ENCODE data around the gene PXK. TPM values are rescaled to one million over a fixed set of nuclear protein-coding genes. Genes with fewer than 3 reads are reported as not detected.

The PXK gene
- total RNA-seq, 1 experiment from 2014 or later = 14.8 TPM

- DNase-seq (ENCODE audit: low read depth) = no peak
- in situ Hi-C loops (cut with HindIII; ENCODE audit: low pct_unique_long_range_greater_than_20kb, low sequenced_read_pairs) = no loop called here
Measured at GRCh38 chr3:58398669-58399333, 66.1 kb downstream of the PXK start.

DNA sequence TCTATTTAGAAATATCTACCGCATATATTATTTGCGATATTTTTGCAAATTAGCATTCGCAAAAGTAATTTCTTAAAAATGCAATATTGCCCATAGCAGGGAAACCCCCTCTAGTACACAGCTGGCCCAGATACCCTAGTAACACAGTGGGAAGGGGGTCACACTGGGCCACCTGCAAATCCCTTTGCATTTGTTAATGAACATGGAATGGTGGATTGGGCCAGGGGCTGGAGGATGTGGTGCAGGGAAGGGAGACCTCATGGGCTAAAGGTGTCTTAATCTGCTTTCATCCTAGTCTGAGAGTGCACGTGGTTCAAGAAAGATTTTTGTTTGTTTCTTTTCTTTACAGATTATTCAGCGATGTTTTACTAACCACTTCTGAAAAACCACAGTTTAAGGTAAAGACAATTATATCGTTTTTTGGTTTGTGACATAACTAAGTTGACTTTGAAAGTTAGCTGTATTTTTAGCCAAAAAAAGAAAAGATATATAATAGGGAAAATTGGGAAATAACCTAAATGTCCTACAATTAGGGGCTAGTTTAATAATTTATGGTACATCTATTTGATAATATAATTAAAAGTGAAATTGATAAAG, 70.9 kb downstream of the PXK start:
- no peak for DNase-seq (ENCODE audit: low read depth)
- in situ Hi-C loops (cut with HindIII; ENCODE audit: low pct_unique_long_range_greater_than_20kb, low sequenced_read_pairs) = no loop called here

GRCh38 chr3:58404396-58404795, 71.7 kb downstream of the PXK start:
- in situ Hi-C loops (cut with HindIII; ENCODE audit: low pct_unique_long_range_greater_than_20kb, low sequenced_read_pairs) = no loop called here
- peak; percentile 38 for DNase-seq (ENCODE audit: low read depth)

DNA sequence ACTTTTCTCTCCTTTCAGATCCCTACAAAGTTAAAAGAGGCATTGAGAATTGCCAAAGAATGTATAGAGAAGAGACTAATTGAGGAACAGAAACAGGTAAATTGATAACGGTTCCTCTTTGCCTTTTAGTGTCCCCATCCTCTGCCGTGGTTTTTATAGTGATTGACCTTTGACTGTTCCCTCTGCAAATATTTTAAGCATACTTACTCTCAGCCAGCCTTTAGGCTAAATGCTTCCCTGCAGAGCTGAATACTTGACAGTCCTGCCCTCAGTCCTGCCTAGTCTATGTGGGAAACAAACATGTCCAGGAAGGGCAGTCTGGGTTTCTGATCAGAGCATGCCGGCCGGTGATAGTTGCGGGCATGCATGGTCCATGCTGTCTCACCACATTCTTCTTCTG, 76.2 kb downstream of the PXK start:
- DNase-seq (ENCODE audit: low read depth) = no peak
- in situ Hi-C loops (cut with HindIII; ENCODE audit: low pct_unique_long_range_greater_than_20kb, low sequenced_read_pairs) = no loop called here

- in situ Hi-C loops (cut with HindIII; ENCODE audit: low pct_unique_long_range_greater_than_20kb, low sequenced_read_pairs) = no loop called here
Measured at GRCh38 chr3:58409663-58410062, 77.0 kb downstream of the PXK start.

DNA sequence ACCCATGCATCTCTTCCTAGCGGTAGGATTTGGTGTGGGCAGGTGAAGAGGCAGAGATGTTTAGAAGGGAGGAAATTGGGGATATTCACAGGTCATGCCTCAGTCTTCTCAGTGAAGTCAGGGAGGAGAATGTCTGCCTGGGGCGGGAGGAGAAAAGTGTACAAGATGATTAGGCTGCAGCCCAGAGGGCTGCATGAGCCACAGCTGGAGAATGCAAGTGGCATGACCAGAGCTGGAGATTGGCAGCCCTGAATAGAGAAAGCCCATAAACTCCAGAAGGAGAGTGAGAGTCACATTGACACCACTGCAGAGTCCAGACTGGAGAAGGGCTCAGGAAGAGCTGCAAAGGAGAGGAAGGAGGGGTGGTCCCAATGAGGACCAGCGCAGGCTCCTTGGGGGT, 78.3 kb downstream of the PXK start:
- DNase-seq (ENCODE audit: low read depth) = no peak
- in situ Hi-C loops (cut with HindIII; ENCODE audit: low pct_unique_long_range_greater_than_20kb, low sequenced_read_pairs) = no loop called here

More at GRCh38 chr3:58409663-58410062, 77.0 kb downstream of the PXK start:
- DNase-seq (ENCODE audit: low read depth) = no peak

DNA sequence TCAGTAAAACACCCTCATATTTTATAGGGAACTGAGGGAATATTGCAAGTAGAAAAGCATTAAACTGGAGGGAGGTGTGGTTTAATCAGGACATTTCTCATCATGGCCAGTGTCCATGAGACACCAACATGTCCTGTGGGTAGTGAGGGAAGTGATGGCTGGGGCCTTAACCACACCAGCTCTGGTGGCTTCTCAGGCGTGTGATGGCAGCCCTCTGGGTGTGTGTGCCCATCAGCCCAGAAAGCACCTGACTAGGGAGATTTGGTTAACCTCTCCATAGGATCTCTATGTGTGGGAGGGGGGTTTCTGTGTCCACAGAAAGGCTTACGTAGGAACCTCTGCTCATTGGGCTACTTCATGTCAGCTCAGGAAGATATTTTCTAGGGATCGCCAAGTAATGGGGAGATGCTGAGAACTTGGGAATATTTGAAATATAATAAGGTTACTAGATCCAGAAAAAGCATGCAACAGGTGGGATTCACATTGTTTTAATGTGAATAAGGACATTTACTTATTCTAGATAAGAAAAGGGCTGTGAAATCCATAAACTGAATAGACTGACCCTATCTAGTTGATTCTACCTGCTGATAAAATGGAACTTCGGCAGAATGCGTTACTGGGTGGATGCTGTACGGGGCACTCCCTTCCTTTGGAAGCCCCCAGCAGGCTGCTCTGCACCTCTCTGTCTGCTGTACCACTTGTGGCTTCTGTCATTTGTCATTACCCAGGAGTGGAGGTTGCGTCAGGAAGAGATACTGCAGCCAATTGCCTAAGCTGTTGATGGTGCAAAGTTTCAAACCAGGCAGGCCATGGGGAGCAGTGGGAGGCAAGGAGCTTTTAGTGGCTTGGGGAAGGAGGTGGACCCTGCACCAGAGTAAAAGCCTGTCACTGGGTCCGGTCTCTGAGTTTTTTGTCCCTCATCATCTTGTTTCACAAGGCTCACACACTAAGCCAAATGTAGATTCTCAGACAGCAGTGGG, 79.4 kb downstream of the PXK start:
- DNase-seq (ENCODE audit: low read depth) = no peak
- in situ Hi-C loops (cut with HindIII; ENCODE audit: low pct_unique_long_range_greater_than_20kb, low sequenced_read_pairs) = no loop called here

DNA sequence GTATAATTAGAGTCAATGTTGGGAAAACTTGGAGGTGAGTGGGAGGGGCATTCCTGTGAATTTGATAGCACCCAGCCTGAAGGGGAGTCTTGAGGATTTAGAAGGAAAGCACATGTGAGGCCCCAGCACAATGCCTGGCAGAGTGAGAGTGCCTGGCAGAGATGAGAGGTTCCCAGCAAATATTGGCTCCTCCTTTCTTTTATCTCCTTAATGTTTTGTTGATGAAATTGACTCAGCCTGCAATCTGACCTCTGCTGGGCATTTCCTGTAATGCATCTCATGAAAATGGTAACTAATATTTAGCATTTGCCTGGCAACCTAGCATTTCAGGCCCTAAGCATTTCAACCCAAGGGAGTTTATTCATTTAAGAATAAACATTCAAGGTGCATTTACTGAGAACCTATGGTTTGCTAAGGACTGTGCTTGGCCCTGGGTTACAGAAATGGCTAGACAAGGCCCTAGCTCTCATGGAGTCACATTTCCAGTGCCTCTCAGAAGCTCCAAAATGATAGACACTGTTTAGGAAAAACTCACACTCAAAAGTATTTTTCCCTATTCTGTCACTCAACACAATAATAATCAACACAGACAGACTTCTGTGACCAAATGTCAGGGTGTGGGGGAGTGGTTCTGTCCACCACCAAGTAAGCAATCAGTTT, 82.0 kb downstream of the PXK start:
- DNase-seq (ENCODE audit: low read depth) = peak; percentile 46
- in situ Hi-C loops (cut with HindIII; ENCODE audit: low pct_unique_long_range_greater_than_20kb, low sequenced_read_pairs) = no loop called here

GRCh38 chr3:58416191-58416590, 83.5 kb downstream of the PXK start:
- no peak for DNase-seq (ENCODE audit: low read depth)
- in situ Hi-C loops (cut with HindIII; ENCODE audit: low pct_unique_long_range_greater_than_20kb, low sequenced_read_pairs) = no loop called here

DNA sequence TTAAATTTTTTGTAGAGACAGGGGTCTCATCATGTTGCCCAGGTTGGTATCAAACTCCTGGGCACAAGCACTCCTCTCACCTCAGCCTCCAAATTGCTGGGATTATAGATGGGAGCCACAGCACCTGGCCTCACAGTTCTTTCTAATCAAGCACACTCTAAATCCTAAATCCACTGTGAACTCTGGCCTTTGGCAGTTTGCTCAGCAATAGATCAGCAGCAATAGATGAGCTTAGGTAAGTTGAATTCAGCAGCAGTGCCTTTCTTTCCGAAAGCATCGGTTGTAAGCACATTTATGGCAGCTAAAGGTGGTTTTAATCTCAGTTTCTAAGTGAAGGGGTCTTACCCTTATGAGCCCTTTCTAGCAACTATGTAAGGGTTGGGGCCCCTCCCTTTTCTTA, 84.4 kb downstream of the PXK start:
- in situ Hi-C loops (cut with HindIII; ENCODE audit: low pct_unique_long_range_greater_than_20kb, low sequenced_read_pairs) = no loop called here
- no peak for DNase-seq (ENCODE audit: low read depth)

- in situ Hi-C loops (cut with HindIII; ENCODE audit: low pct_unique_long_range_greater_than_20kb, low sequenced_read_pairs) = no loop called here
- DNase-seq (ENCODE audit: low read depth) = no peak
Measured at GRCh38 chr3:58418227-58418626, 85.5 kb downstream of the PXK start.

- in situ Hi-C loops (cut with HindIII; ENCODE audit: low pct_unique_long_range_greater_than_20kb, low sequenced_read_pairs) = no loop called here
- DNase-seq (ENCODE audit: low read depth) = no peak
Measured at GRCh38 chr3:58419780-58420507, 87.3 kb downstream of the PXK start.

DNA sequence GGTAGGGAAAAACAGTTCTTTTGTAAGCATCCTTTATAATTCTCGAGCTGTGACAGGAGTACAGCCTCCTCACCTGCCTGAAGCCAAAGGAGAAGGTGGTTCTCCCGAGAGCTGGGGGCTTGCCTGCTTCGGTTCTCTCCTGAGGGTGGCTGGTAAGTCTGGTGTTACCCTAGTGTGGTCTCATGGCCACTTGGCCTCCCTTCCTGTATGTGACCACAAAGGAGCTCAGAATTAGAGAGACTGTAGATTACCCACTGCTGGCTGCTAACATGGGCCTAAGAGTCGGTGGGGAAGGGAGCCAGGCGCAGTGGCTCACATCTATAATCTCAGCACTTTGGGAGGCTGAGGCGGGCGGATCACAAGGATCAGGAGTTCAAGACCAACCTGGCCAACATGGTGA, 88.3 kb downstream of the PXK start:
- in situ Hi-C loops (cut with HindIII; ENCODE audit: low pct_unique_long_range_greater_than_20kb, low sequenced_read_pairs) = no loop called here
- no peak for DNase-seq (ENCODE audit: low read depth)

DNA sequence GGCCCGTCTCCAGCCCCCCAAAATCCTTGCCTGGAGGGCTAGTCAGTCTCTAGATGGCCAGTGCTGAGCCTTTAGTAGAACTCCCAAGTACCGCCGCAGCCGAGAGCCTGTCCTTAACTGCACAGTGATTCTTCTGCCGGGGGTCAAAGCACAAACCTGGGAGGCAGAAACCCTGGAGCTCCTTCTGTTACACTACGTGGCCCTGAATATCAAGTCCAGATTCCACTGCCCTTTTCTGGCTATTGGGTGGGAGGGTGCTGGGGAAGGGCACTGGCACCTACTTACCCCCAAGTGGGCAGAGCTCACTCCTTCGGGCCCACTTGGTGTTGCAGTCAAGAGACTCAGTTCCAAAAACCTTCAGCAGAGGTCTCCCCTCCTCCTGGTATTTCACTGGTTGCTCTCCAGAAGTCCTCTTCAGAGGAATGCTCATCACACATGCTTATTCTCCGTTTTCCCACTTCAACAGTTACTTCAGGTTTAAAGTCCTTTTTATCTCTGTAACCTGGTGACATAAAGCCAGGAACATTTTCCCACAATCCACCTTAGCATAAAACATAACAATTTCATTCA, 90.1 kb downstream of the PXK start:
- in situ Hi-C loops (cut with HindIII; ENCODE audit: low pct_unique_long_range_greater_than_20kb, low sequenced_read_pairs) = no loop called here
- DNase-seq (ENCODE audit: low read depth) = peak; percentile 10

- no peak for DNase-seq (ENCODE audit: low read depth)
- in situ Hi-C loops (cut with HindIII; ENCODE audit: low pct_unique_long_range_greater_than_20kb, low sequenced_read_pairs) = no loop called here
Measured at GRCh38 chr3:58424613-58425012, 91.9 kb downstream of the PXK start.

DNA sequence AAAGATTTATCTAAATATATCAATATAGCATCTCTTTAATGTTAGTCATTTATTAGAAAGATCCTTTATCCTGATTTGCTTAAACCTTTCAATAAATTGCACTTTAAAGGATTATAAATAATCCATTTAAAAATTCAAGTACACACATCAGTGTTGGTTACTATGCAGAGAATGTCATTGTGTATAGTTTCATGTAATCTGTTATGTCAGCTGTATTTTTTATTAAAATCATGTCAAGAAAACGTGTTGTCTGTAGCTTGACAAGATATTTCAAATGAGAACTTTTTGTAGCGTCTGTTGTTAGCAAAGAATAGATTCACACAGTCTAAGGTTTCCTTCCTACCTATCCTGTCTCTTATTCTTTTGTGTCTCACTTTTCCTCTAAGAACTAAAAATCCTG, 93.1 kb downstream of the PXK start:
- no peak for DNase-seq (ENCODE audit: low read depth)
- in situ Hi-C loops (cut with HindIII; ENCODE audit: low pct_unique_long_range_greater_than_20kb, low sequenced_read_pairs) = no loop called here

- in situ Hi-C loops (cut with HindIII; ENCODE audit: low pct_unique_long_range_greater_than_20kb, low sequenced_read_pairs) = no loop called here
- no peak for DNase-seq (ENCODE audit: low read depth)
Measured at GRCh38 chr3:58427661-58428361, 95.1 kb downstream of the PXK start.

Measured in Caki2 (cell line).